ENCODE data around the gene AGMAT. TPM values are rescaled to one million over a fixed set of nuclear protein-coding genes. Genes with fewer than 3 reads are reported as not detected.

AGMAT gene, protein sequence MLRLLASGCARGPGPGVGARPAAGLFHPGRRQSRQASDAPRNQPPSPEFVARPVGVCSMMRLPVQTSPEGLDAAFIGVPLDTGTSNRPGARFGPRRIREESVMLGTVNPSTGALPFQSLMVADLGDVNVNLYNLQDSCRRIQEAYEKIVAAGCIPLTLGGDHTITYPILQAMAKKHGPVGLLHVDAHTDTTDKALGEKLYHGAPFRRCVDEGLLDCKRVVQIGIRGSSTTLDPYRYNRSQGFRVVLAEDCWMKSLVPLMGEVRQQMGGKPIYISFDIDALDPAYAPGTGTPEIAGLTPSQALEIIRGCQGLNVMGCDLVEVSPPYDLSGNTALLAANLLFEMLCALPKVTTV
- 0.13 TPM for total RNA-seq (2013)
- polyA plus RNA-seq (not detected), polyA minus RNA-seq (not detected in 2 replicates), total RNA-seq (0 to 0.58 (median 0.04) reads per million in 11 experiments)

DNA sequence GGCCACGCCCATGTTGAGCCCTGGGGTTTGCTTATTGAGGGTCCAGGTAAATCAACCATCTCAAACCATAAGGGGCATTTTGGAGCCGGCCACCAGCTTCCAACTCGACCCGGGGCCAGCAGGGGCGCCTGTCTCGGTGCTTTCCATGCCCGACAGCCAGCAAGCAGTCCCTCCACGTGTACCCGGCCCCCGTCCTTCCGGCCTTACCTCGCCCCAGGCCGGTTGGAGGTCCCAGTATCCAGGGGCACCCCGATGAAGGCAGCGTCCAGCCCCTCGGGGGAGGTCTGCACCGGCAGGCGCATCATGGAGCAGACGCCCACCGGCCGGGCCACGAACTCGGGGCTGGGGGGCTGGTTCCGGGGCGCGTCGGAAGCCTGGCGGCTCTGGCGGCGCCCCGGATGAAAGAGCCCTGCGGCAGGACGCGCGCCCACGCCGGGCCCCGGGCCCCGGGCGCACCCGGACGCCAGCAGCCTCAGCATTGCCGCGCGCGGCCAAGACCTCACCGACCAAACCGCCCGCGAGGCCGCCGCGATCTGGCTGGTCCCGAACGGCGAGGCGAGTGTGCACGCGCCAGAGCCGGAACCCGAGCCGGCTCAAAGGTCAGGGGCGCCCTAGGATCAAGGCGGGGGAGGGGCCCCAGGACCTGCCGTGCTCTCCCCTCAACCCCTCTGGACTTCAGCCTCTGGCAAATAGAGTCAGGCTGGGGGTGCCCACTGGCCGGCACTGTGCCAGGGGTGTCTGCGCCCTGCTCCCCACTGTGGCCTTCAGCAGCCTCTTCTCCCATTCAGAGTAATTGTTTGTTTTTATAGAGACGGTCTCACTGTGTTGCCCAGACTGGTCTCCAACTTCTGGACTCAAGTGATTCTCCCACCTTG, at the start of gene AGMAT:
AGMAT (minus strand) TSS at position 563 of the 875 bp plus-strand sequence; CDS start at position 479, 84 bp downstream.
- Histone ChIP-seq H3K4me2 (replicated peaks; ENCODE audit: extremely low read depth, low read length, poor library complexity, severe bottlenecking) (peak within 1 kb of the TSS; percentile 91), H3K27ac (ENCODE audit: low read depth in 1 of 2, low read length in 2 of 2) (no peak within 1 kb of the TSS), H3K27me3 (ENCODE audit: control insufficient read depth in 2 of 2, insufficient read depth in 2 of 2, low read length in 2 of 2) (peaks cover 0 to 8% of the 10 kb centered on the region in 2 donors), H3K4me1 (ENCODE audit: control insufficient read depth in 1 of 2, insufficient read depth in 2 of 2, low read length in 2 of 2) (peaks cover 7 to 11% of the 10 kb centered on the region in 2 donors), H3K4me3 (replicated peaks in 1 of 3; ENCODE audit: low read depth in 2 of 3, low read length in 3 of 3) (peak within 1 kb of the TSS; percentile 40 to 73 (median 49)), H4K20me1 (ENCODE audit: insufficient read depth, low read length) (no peaks in the 10 kb centered on the region), H3K9me3 (replicated peaks in 1 of 2; ENCODE audit: control insufficient read depth in 1 of 2, insufficient read depth in 1 of 2, low read length in 2 of 2) (no peaks in the 10 kb centered on the region), H3K9ac (ENCODE audit: insufficient read depth, low read length, poor library complexity, severe bottlenecking) (peak within 1 kb of the TSS; percentile 67), H3K79me2 (ENCODE audit: insufficient read depth, low read length) (no peaks in the 10 kb centered on the region), H3K36me3 (replicated peaks in 1 of 2; ENCODE audit: control insufficient read depth in 1 of 2, insufficient read depth in 2 of 2, low read length in 2 of 2) (no peaks in the 10 kb centered on the region), H2AFZ (ENCODE audit: insufficient read depth, low read depth, low read length, poor library complexity, severe bottlenecking) (peak within 1 kb of the TSS; percentile 93)
- H3K27me3 Mint-ChIP-seq (ENCODE audit: low read depth in 3 of 3) = peaks cover 9 to 22% (median 18%) of the 10 kb centered on the region in 3 donors
- WGBS (ENCODE audit: insufficient coverage) = under 1% methylated on average over 66 of the region's 68 CpGs
- peak in 2 of 3 donors; percentile 13 to 28 for DNase-seq
- intact Hi-C loops (cut with micrococcal nuclease) = no loop called here
- TF ChIP-seq, protein P1, sequence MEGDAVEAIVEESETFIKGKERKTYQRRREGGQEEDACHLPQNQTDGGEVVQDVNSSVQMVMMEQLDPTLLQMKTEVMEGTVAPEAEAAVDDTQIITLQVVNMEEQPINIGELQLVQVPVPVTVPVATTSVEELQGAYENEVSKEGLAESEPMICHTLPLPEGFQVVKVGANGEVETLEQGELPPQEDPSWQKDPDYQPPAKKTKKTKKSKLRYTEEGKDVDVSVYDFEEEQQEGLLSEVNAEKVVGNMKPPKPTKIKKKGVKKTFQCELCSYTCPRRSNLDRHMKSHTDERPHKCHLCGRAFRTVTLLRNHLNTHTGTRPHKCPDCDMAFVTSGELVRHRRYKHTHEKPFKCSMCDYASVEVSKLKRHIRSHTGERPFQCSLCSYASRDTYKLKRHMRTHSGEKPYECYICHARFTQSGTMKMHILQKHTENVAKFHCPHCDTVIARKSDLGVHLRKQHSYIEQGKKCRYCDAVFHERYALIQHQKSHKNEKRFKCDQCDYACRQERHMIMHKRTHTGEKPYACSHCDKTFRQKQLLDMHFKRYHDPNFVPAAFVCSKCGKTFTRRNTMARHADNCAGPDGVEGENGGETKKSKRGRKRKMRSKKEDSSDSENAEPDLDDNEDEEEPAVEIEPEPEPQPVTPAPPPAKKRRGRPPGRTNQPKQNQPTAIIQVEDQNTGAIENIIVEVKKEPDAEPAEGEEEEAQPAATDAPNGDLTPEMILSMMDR (IDR thresholded peaks at IDR 0.05) = peak; percentile 36
- no peak within 1 kb of the TSS for H3K27ac Mint-ChIP-seq
- peak within 1 kb of the TSS; percentile 71 to 83 for H3K4me3 Mint-ChIP-seq
- H3K36me3 Mint-ChIP-seq = no peaks in the 10 kb centered on the region
- H3K4me1 Mint-ChIP-seq = peaks cover 6% of the 10 kb centered on the region
- peaks cover 0 to 5% (median 4%) of the 10 kb centered on the region in 7 donors for H3K9me3 Mint-ChIP-seq

DNA sequence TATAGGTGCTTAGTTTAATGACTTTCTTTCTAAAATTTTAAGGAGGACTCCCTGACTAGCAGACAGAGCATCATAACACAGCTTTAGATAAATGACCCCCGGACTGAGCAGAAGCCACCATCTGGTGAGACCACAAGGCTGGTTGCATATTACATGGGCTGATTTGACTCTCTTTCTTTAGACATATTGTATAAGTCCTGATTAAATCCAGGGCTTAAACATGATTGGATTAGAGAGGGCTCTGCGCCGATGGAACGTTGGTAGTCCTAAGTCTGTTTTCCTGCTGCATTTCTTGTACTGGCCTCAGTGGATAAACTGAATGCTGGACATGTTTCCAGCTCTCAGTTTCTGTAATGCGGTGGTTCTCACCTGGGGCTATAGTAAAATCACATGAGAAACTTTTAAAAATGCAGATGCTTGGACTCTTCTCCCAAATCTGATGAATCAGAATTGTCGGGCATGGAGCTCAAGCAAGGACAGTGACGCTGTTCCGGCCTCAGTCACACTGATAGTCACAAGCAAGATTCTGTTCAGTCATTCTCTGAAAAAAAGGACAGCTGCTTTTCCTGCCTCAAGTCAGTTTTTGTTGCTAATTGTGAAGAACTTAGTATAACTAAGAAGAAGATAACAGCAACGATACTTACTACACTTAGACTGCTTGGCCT, 49.0 kb upstream of the AGMAT start:
- peak overlapping the region in 1 of 7 donors; percentile 31 for H3K27ac Mint-ChIP-seq
- no peak for DNase-seq
- WGBS (ENCODE audit: insufficient coverage) = 97% methylated on average over 7 of the region's 9 CpGs
- no peak overlapping the region for H3K4me2 ChIP-seq (replicated peaks; ENCODE audit: extremely low read depth, low read length, poor library complexity, severe bottlenecking)
- H2AFZ ChIP-seq (ENCODE audit: insufficient read depth, low read depth, low read length, poor library complexity, severe bottlenecking) = no peak overlapping the region
- H3K27ac ChIP-seq (ENCODE audit: low read depth in 1 of 2, low read length in 2 of 2) = no peak overlapping the region
- H3K36me3 Mint-ChIP-seq = peaks cover 85 to 96% of the 10 kb centered on the region in 2 donors
- H3K4me3 ChIP-seq (replicated peaks in 1 of 3; ENCODE audit: low read depth in 2 of 3, low read length in 3 of 3) = no peak overlapping the region
- H3K9ac ChIP-seq (ENCODE audit: insufficient read depth, low read length, poor library complexity, severe bottlenecking) = no peak overlapping the region
- H3K27me3 ChIP-seq (ENCODE audit: control insufficient read depth in 2 of 2, insufficient read depth in 2 of 2, low read length in 2 of 2) = no peaks in the 10 kb centered on the region
- H3K4me1 Mint-ChIP-seq = no peaks in the 10 kb centered on the region
- no peaks in the 10 kb centered on the region for H3K9me3 ChIP-seq (replicated peaks in 1 of 2; ENCODE audit: control insufficient read depth in 1 of 2, insufficient read depth in 1 of 2, low read length in 2 of 2)
- H4K20me1 ChIP-seq (ENCODE audit: insufficient read depth, low read length) = peaks cover 19% of the 10 kb centered on the region
- H3K4me3 Mint-ChIP-seq = no peak overlapping the region
- intact Hi-C loops (cut with micrococcal nuclease) = no loop called here
- H3K27me3 Mint-ChIP-seq (ENCODE audit: low read depth in 3 of 3) = no peaks in the 10 kb centered on the region
- no peaks in the 10 kb centered on the region for H3K4me1 ChIP-seq (ENCODE audit: control insufficient read depth in 1 of 2, insufficient read depth in 2 of 2, low read length in 2 of 2)
- H3K36me3 ChIP-seq (replicated peaks in 1 of 2; ENCODE audit: control insufficient read depth in 1 of 2, insufficient read depth in 2 of 2, low read length in 2 of 2) = peaks cover 80 to 97% of the 10 kb centered on the region in 2 donors
- TF ChIP-seq, protein P1 (IDR thresholded peaks at IDR 0.05) = no peak
- H3K9me3 Mint-ChIP-seq = peaks cover 0 to 4% (median 0%) of the 10 kb centered on the region in 7 donors
- H3K79me2 ChIP-seq (ENCODE audit: insufficient read depth, low read length) = peaks cover 9% of the 10 kb centered on the region

Measured in CD14-positive monocyte (primary cell).